ENCODE results near the gene SKAP1. TPM values are rescaled to one million over a fixed set of nuclear protein-coding genes. Genes with fewer than 3 reads are reported as not detected.

Gene SKAP1
- total RNA-seq, 2 experiments from 2014 or later: 1.2 TPM; not detected in 1

DNA sequence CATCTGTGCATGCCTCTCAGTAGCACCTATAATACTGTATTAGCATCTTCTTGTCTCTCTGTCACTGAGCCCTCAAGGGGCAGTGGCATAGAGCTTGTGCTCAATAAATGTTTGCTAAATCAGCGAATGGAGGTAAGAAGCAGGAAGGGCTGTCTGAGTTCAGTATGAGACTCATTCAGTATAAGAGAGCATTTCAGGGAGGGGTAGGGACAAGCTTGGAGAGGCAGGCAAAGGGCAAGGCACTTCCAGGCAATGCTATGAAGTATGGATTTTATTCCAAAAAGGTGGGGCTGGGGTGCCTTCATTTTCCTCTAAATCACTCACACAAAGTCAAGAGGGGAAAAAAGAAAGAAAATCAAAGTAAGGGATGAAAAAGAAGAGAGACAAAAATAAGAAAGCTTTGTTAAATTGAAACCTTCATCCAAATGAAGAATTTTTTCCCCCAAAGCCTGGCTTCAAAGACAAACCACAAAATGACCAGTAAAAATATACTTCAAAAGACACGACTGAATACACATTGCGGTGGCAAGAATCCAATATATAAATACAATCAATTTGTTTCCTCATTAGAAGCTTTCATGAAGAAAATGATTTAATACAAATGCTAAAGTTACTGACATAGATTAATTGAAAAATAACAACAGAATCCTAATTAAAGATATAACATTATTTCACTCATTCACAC lies 51.2 kb downstream of the SKAP1 start:
- Histone ChIP-seq H3K4me2 (ENCODE audit: low read length) (no peak overlapping the region), H3K27ac (ENCODE audit: low read depth, low read length, poor library complexity, severe bottlenecking) (no peak overlapping the region), H3K4me3 (ENCODE audit: low read depth, low read length, poor library complexity, severe bottlenecking) (no peak overlapping the region), H3K9me2 (ENCODE audit: insufficient read depth, low read length) (no peaks in the 10 kb centered on the region), H2AFZ (ENCODE audit: low read length) (no peak overlapping the region), H3K36me3 (ENCODE audit: insufficient read depth, low read length) (no peaks in the 10 kb centered on the region), H4K20me1 (ENCODE audit: insufficient read depth, low read length) (no peaks in the 10 kb centered on the region), H3K79me2 (ENCODE audit: insufficient read depth, low read depth, low read length) (no peaks in the 10 kb centered on the region), H3K9me3 (ENCODE audit: low read length) (no peaks in the 10 kb centered on the region), H3K4me1 (ENCODE audit: insufficient read depth, low read length, poor library complexity, severe bottlenecking) (peaks cover 24% of the 10 kb centered on the region)
- no peak for TF ChIP-seq CTCF (conservative IDR thresholded peaks at IDR 0.05; ENCODE audit: low read length)
- no peak for TF ChIP-seq EZH2phosphoT487 (IDR thresholded peaks at IDR 0.05; ENCODE audit: borderline replicate concordance, low read depth, low read length)
- ChIA-PET CTCF (ENCODE audit: unreplicated experiment) (no interaction called here), POLR2A (interaction anchor here (1.2 kb wide), 1 partner anchor 9 kb away, joined by 4 read pairs; no protein-coding TSS in a partner anchor)
- no TSS peak for BruUV-seq (replicated peaks)
- intact Hi-C loops (cut with micrococcal nuclease; ENCODE audit: unreplicated experiment): no loop called here
- no peak for DNase-seq (ENCODE audit: low spot score)

DNA sequence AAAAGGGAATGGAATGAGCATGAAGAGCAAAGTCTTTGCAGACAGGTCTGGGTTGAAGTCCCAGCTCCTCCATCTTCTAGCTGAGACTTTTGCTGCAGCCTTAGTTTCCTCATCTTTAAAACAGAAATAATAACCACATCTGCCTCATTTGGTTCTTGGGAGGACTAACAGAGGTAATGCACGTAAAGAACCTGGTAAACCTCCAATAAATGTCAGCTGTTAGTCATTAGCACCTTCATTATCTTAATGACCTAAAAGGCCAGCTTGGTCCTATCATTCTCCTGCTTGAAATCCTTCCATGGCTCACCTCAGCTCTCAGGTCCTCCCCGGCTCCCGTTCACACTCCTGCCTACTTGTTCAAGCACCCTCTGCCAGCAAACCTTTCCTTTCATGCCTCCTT lies 51.8 kb downstream of the SKAP1 start:
- H3K36me3 ChIP-seq (ENCODE audit: insufficient read depth, low read length): no peaks in the 10 kb centered on the region
- no peaks in the 10 kb centered on the region for H3K9me3 ChIP-seq (ENCODE audit: low read length)
- no peaks in the 10 kb centered on the region for H4K20me1 ChIP-seq (ENCODE audit: insufficient read depth, low read length)
- no peak overlapping the region for H3K4me2 ChIP-seq (ENCODE audit: low read length)
- no peak overlapping the region for H3K4me3 ChIP-seq (ENCODE audit: low read depth, low read length, poor library complexity, severe bottlenecking)
- no peak overlapping the region for H2AFZ ChIP-seq (ENCODE audit: low read length)
- TF ChIP-seq EZH2phosphoT487 (IDR thresholded peaks at IDR 0.05; ENCODE audit: borderline replicate concordance, low read depth, low read length): no peak
- no peak for TF ChIP-seq CTCF (conservative IDR thresholded peaks at IDR 0.05; ENCODE audit: low read length)
- POLR2A ChIA-PET: no interaction called here
- CTCF ChIA-PET (ENCODE audit: unreplicated experiment): no interaction called here
- no TSS peak for BruUV-seq (replicated peaks)
- intact Hi-C loops (cut with micrococcal nuclease; ENCODE audit: unreplicated experiment): no loop called here
- no peaks in the 10 kb centered on the region for H3K79me2 ChIP-seq (ENCODE audit: insufficient read depth, low read depth, low read length)
- no peaks in the 10 kb centered on the region for H3K9me2 ChIP-seq (ENCODE audit: insufficient read depth, low read length)
- no peak for DNase-seq (ENCODE audit: low spot score)
- H3K27ac ChIP-seq (ENCODE audit: low read depth, low read length, poor library complexity, severe bottlenecking): no peak overlapping the region
- peaks cover 20% of the 10 kb centered on the region for H3K4me1 ChIP-seq (ENCODE audit: insufficient read depth, low read length, poor library complexity, severe bottlenecking)

DNA sequence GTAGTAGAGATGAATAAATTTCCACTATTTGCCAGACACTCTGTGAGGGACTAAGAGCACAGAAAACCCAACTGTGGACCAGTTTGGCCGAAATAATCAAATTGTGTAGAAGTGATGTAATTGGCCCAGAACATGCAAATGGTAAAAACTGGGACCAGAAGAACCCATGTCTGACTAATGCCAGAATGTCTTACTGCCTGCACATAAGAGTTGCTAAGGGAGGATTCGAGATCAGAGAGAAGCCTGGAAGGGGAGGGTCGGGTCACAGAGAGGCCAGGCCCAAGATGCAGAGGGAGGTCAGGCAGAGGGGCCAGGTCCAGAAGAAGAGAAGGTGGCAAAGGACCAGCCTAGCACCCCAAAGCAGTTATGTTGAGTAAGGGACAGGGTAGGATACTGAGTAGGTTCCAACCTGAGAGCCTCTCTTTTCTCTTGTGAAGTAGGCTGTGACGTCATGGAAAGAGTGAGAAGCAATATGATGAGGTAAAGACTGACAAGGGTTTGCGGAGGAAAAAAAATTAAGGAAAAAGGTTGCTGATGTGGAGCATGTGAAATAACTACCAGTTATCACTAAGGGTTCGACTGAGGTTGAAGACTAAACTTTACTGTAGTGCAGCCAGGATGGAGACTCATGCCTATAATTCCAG lies 53.2 kb downstream of the SKAP1 start:
- Histone ChIP-seq H4K20me1 (ENCODE audit: insufficient read depth, low read length) (no peaks in the 10 kb centered on the region), H3K79me2 (ENCODE audit: insufficient read depth, low read depth, low read length) (no peaks in the 10 kb centered on the region), H3K9me3 (ENCODE audit: low read length) (no peaks in the 10 kb centered on the region), H3K27ac (ENCODE audit: low read depth, low read length, poor library complexity, severe bottlenecking) (no peak overlapping the region), H3K4me3 (ENCODE audit: low read depth, low read length, poor library complexity, severe bottlenecking) (no peak overlapping the region), H3K4me2 (ENCODE audit: low read length) (no peak overlapping the region), H3K4me1 (ENCODE audit: insufficient read depth, low read length, poor library complexity, severe bottlenecking) (peaks cover 6% of the 10 kb centered on the region), H3K36me3 (ENCODE audit: insufficient read depth, low read length) (no peaks in the 10 kb centered on the region), H3K9me2 (ENCODE audit: insufficient read depth, low read length) (no peaks in the 10 kb centered on the region), H2AFZ (ENCODE audit: low read length) (no peak overlapping the region)
- BruUV-seq (replicated peaks): no TSS peak
- intact Hi-C loops (cut with micrococcal nuclease; ENCODE audit: unreplicated experiment): no loop called here
- ChIA-PET CTCF (ENCODE audit: unreplicated experiment) (no interaction called here), POLR2A (interaction anchor here (1.1 kb wide), 1 partner anchor 11 kb away, joined by 4 read pairs; no protein-coding TSS in a partner anchor)
- TF ChIP-seq EZH2phosphoT487 (IDR thresholded peaks at IDR 0.05; ENCODE audit: borderline replicate concordance, low read depth, low read length) (no peak), CTCF (conservative IDR thresholded peaks at IDR 0.05; ENCODE audit: low read length) (no peak)
- DNase-seq (ENCODE audit: low spot score): no peak

Data from OCI-LY7 (cell line).